Nephron (organoid): ENCODE results near the gene BCAS4.
"Not testable (repeated sequence)": the region's sequence is repeated elsewhere in the genome, so short reads cannot be mapped to it uniquely, and the experiment has no call there.

Experiments used
- H3K27ac Mint-ChIP-seq, 3 experiments: 2 replicates each; pipeline ENCODE4 v1.8.0; 2020; ENCODE audit warnings: mixed read lengths in 3 of 3, mild to moderate bottlenecking in 2 of 3, moderate library complexity in 1 of 3
- H3K27me3 Mint-ChIP-seq: 2 replicates; pipeline ENCODE4 v1.8.0; 2021; ENCODE audit warnings: low read depth, mild to moderate bottlenecking, moderate library complexity, mixed read lengths
- H3K36me3 Mint-ChIP-seq: 2 replicates; pipeline ENCODE4 v1.8.0; 2020; ENCODE audit warnings: low read depth, mixed read lengths
- H3K4me1 Mint-ChIP-seq: 2 replicates; pipeline ENCODE4 v1.8.0; 2020; ENCODE audit warnings: mixed read lengths
- H3K4me3 Mint-ChIP-seq, 3 experiments: 2 replicates each; pipeline ENCODE4 v1.8.0; 2020; ENCODE audit warnings: mild to moderate bottlenecking in 3 of 3, mixed read lengths in 3 of 3, moderate library complexity in 2 of 3
- H3K9me3 Mint-ChIP-seq: 2 replicates; pipeline ENCODE4 v1.8.0; 2020; ENCODE audit warnings: mixed read lengths
- CTCF ChIP-seq, 3 experiments: fragments of 200-600 bp; sonication (generic); IDR thresholded peaks; one replicate each; pipeline ENCODE4 v1.5.0; 2021; ENCODE audit warnings: antibody characterized with exemption in 3 of 3; ENCODE audit not compliant: unreplicated experiment in 3 of 3

The BCAS4 gene

DNA sequence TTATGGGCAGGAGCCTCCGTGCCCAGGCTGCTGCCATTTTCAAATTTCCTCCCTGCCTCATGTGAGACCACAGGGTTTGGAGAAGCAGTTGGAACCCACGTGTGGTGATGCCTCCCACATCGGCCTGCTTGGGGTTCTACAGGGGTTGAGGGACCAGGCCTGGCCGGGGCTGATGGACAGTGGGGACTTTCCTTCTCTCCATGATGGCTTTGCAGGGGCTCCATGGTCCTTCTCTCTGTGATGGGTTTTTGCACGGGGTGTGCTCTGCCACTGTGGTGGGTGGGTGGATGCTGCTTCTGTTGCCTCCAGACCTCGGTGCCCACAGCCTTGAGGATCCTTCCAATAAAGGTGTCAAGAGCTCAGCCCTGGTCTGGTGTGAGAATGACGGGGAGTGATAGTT is 82.0 kb downstream of the BCAS4 start:
- H3K36me3 Mint-ChIP-seq, result peaks cover 5% of the 10 kb centered on the region
- no peak overlapping the region for H3K4me3 Mint-ChIP-seq
- H3K4me1 Mint-ChIP-seq, result peaks cover 10% of the 10 kb centered on the region
- no peaks in the 10 kb centered on the region for H3K9me3 Mint-ChIP-seq
- no peaks in the 10 kb centered on the region for H3K27me3 Mint-ChIP-seq
- no peak overlapping the region for H3K27ac Mint-ChIP-seq
- TF ChIP-seq CTCF (IDR thresholded peaks at IDR 0.05; ENCODE audit: unreplicated experiment in 3 of 3), result no peak

DNA sequence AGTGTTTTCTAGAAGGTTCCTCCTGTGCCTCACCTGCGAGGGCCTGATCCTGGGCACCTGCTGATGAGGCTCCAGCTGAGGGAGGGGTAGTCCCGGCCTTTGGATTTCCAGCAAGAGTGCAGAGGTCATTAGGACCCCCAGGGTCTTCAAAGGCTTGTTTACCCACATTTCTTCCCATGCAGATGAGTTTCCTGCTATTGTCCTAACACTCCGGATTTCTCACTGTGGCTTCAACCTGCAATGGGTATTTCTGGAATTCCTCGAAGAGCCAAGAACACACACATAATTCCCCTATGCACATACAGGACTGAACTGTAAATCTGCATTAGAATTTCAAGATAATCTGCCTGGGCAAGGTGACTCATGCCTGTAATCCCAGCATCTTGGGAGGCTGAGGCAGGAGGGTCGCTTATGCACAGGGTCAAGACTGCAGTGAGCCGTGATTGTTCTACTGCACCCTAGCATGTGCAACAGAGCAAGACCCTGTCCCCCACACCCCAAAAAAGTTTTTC is 82.4 kb downstream of the BCAS4 start:
- peaks cover 5% of the 10 kb centered on the region for H3K36me3 Mint-ChIP-seq
- no peak overlapping the region for H3K27ac Mint-ChIP-seq
- H3K9me3 Mint-ChIP-seq, result no peaks in the 10 kb centered on the region
- peaks cover 10% of the 10 kb centered on the region for H3K4me1 Mint-ChIP-seq
- H3K4me3 Mint-ChIP-seq, result no peak overlapping the region
- no peak for TF ChIP-seq CTCF (IDR thresholded peaks at IDR 0.05; ENCODE audit: unreplicated experiment in 3 of 3)
- no peaks in the 10 kb centered on the region for H3K27me3 Mint-ChIP-seq

GRCh38 chr20:50879649-50880550 is 85.0 kb downstream of the BCAS4 start:
- TF ChIP-seq CTCF (IDR thresholded peaks at IDR 0.05; ENCODE audit: unreplicated experiment in 3 of 3), result no peak
- Mint-ChIP-seq H3K36me3 (peaks cover 13% of the 10 kb centered on the region), H3K27me3 (no peaks in the 10 kb centered on the region)

GRCh38 chr20:50881759-50882424 is 87.0 kb downstream of the BCAS4 start:
- not testable (repeated sequence) for H3K4me3 Mint-ChIP-seq, H3K27me3 Mint-ChIP-seq, H3K27ac Mint-ChIP-seq, H3K4me1 Mint-ChIP-seq, H3K9me3 Mint-ChIP-seq
- H3K36me3 Mint-ChIP-seq, result peaks cover 17% of the 10 kb centered on the region

More at GRCh38 chr20:50879649-50880550, 85.0 kb downstream of the BCAS4 start:
- H3K27ac Mint-ChIP-seq, result no peak overlapping the region
- H3K9me3 Mint-ChIP-seq, result no peaks in the 10 kb centered on the region
- H3K4me1 Mint-ChIP-seq, result no peaks in the 10 kb centered on the region
- no peak overlapping the region for H3K4me3 Mint-ChIP-seq

GRCh38 chr20:50883856-50884255 is 89.0 kb downstream of the BCAS4 start:
- H3K4me3 Mint-ChIP-seq, result no peak overlapping the region
- TF ChIP-seq CTCF (IDR thresholded peaks at IDR 0.05; ENCODE audit: unreplicated experiment in 3 of 3), result no peak
- no peaks in the 10 kb centered on the region for H3K9me3 Mint-ChIP-seq
- peaks cover 34% of the 10 kb centered on the region for H3K36me3 Mint-ChIP-seq
- no peaks in the 10 kb centered on the region for H3K4me1 Mint-ChIP-seq
- no peak overlapping the region for H3K27ac Mint-ChIP-seq
- no peaks in the 10 kb centered on the region for H3K27me3 Mint-ChIP-seq

DNA sequence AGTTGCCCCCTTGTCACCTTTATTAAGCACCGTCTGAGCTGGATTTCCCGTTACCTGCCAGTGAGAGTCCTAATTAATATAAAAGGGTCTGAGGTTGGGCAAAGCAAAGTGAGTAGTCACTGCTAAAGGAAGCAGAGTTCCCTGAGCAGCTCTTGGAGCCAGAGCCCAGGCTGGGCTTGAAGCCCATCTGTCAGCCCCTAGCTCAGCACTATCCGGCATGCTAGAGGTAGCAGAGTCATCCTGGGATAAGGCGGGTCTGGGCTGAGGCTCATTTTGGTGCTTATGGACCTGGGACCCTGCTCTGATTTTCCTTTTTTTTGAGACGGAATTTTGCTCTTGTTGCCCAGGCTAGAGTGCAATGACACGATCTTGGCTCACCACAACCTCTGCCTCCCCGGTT is 90.2 kb downstream of the BCAS4 start:
- no peak overlapping the region for H3K4me3 Mint-ChIP-seq
- no peaks in the 10 kb centered on the region for H3K27me3 Mint-ChIP-seq
- no peak overlapping the region for H3K27ac Mint-ChIP-seq
- H3K9me3 Mint-ChIP-seq, result no peaks in the 10 kb centered on the region
- H3K4me1 Mint-ChIP-seq, result no peaks in the 10 kb centered on the region
- TF ChIP-seq CTCF (IDR thresholded peaks at IDR 0.05; ENCODE audit: unreplicated experiment in 3 of 3), result no peak
- H3K36me3 Mint-ChIP-seq, result peaks cover 39% of the 10 kb centered on the region
